Gastrocnemius medialis (tissue), 4 donors: ENCODE measurements around the gene GINS2.

Experiments
- CTCF ChIP-seq, 5 experiments: fragments of 450-650 bp in 3 of 5; fragments of 200-600 bp in 2 of 5; sonication (generic) in 2 of 5; IDR thresholded peaks in 4 of 5; conservative IDR thresholded peaks in 1 of 5; 1 replicate in 4 of 5; 2 replicates in 1 of 5; pipeline ENCODE4 v1.5.1; 2016 to 2019; ENCODE audit warnings: antibody characterized with exemption in 5 of 5, mild to moderate bottlenecking in 3 of 5, moderate library complexity in 3 of 5
- POLR2A ChIP-seq, 2 donors: fragments of 450-650 bp; IDR thresholded peaks; one replicate each; pipeline ENCODE4 v1.6.1; 2017; ENCODE audit warnings: antibody characterized with exemption in 2 of 2, mild to moderate bottlenecking in 2 of 2, moderate library complexity in 2 of 2

GRCh38 chr16:85632709-85633437 lies 55.9 kb downstream of the GINS2 start:
- TF ChIP-seq CTCF (IDR thresholded peaks at IDR 0.05 in 4 of 5, conservative IDR thresholded peaks at IDR 0.05 in 1 of 5) (no peak), POLR2A (IDR thresholded peaks at IDR 0.05) (no peak)
